ENCODE data around the gene RPS6KB2.

RPS6KB2 gene

GRCh38 chr11:67463186-67463585 lies 34.9 kb downstream of the RPS6KB2 start:
- Histone ChIP-seq H4K20me1 (ENCODE audit: insufficient read depth, low read length) (no peaks in the 10 kb centered on the region), H3K4me3 (ENCODE audit: low read depth, low read length, poor library complexity, severe bottlenecking) (no peak overlapping the region), H3F3A (ENCODE audit: insufficient read depth, low read length) (peaks cover 20% of the 10 kb centered on the region; the same call in 1 of the 2 replicates), H2AFZ (ENCODE audit: low read length) (no peak overlapping the region), H3K79me2 (ENCODE audit: insufficient read depth, low read length) (peaks cover 3% of the 10 kb centered on the region; the same call in 1 of the 2 replicates), H3K4me1 (ENCODE audit: insufficient read depth, low read length, severe bottlenecking) (peaks cover 80% of the 10 kb centered on the region), H3K27ac (ENCODE audit: low read depth, low read length, poor library complexity, severe bottlenecking) (peak overlapping the region; percentile 85), H3K4me2 (ENCODE audit: low read length) (no peak overlapping the region), H3K9me3 (ENCODE audit: low read length) (no peaks in the 10 kb centered on the region), H3K9me2 (ENCODE audit: low read depth, low read length) (no peaks in the 10 kb centered on the region), H3K36me3 (ENCODE audit: insufficient read depth, low read length) (peaks cover 7% of the 10 kb centered on the region; the same call in 1 of the 2 replicates), H3K27me3 (ENCODE audit: insufficient read depth, low read length) (no peaks in the 10 kb centered on the region), H3K9ac (ENCODE audit: low read length) (no peak overlapping the region)
- no peak for TF ChIP-seq CTCF (IDR thresholded peaks at IDR 0.05; ENCODE audit: low read length)
- TF ChIP-seq EZH2 (IDR thresholded peaks at IDR 0.05; ENCODE audit: borderline replicate concordance, low read length) = no peak

GRCh38 chr11:67463680-67464410 lies 35.6 kb downstream of the RPS6KB2 start:
- H3F3A ChIP-seq (ENCODE audit: insufficient read depth, low read length) = peaks cover 20% of the 10 kb centered on the region; the same call in 1 of the 2 replicates
- no peaks in the 10 kb centered on the region for H3K27me3 ChIP-seq (ENCODE audit: insufficient read depth, low read length)
- no peaks in the 10 kb centered on the region for H4K20me1 ChIP-seq (ENCODE audit: insufficient read depth, low read length)
- H3K4me1 ChIP-seq (ENCODE audit: insufficient read depth, low read length, severe bottlenecking) = peaks cover 76% of the 10 kb centered on the region
- H3K9me3 ChIP-seq (ENCODE audit: low read length) = no peaks in the 10 kb centered on the region
- TF ChIP-seq EZH2 (IDR thresholded peaks at IDR 0.05; ENCODE audit: borderline replicate concordance, low read length) (no peak), CTCF (IDR thresholded peaks at IDR 0.05; ENCODE audit: low read length) (no peak)
- H3K36me3 ChIP-seq (ENCODE audit: insufficient read depth, low read length) = peaks cover 7% of the 10 kb centered on the region; the same call in 1 of the 2 replicates
- no peaks in the 10 kb centered on the region for H3K9me2 ChIP-seq (ENCODE audit: low read depth, low read length)
- peaks cover 3% of the 10 kb centered on the region; the same call in 1 of the 2 replicates for H3K79me2 ChIP-seq (ENCODE audit: insufficient read depth, low read length)
- H3K27ac ChIP-seq (ENCODE audit: low read depth, low read length, poor library complexity, severe bottlenecking) = peak overlapping the region; percentile 85
- H3K4me2 ChIP-seq (ENCODE audit: low read length) = peak overlapping the region; percentile 64
- H3K4me3 ChIP-seq (ENCODE audit: low read depth, low read length, poor library complexity, severe bottlenecking) = peak overlapping the region; percentile 50
- H3K9ac ChIP-seq (ENCODE audit: low read length) = peak overlapping the region; percentile 68
- H2AFZ ChIP-seq (ENCODE audit: low read length) = no peak overlapping the region

- Histone ChIP-seq H3K27ac (ENCODE audit: low read depth, low read length, poor library complexity, severe bottlenecking) (peak overlapping the region; percentile 96), H3K4me2 (ENCODE audit: low read length) (peak overlapping the region; percentile 100), H4K20me1 (ENCODE audit: insufficient read depth, low read length) (no peaks in the 10 kb centered on the region), H3K27me3 (ENCODE audit: insufficient read depth, low read length) (no peaks in the 10 kb centered on the region), H3K4me3 (ENCODE audit: low read depth, low read length, poor library complexity, severe bottlenecking) (peak overlapping the region; percentile 86), H3K79me2 (ENCODE audit: insufficient read depth, low read length) (peaks cover 3% of the 10 kb centered on the region; the same call in 1 of the 2 replicates), H3K9me3 (ENCODE audit: low read length) (no peaks in the 10 kb centered on the region), H3K4me1 (ENCODE audit: insufficient read depth, low read length, severe bottlenecking) (peaks cover 71% of the 10 kb centered on the region), H3F3A (ENCODE audit: insufficient read depth, low read length) (peaks cover 20% of the 10 kb centered on the region; the same call in 1 of the 2 replicates), H3K9ac (ENCODE audit: low read length) (peak overlapping the region; percentile 97), H3K9me2 (ENCODE audit: low read depth, low read length) (no peaks in the 10 kb centered on the region), H3K36me3 (ENCODE audit: insufficient read depth, low read length) (peaks cover 7% of the 10 kb centered on the region; the same call in 1 of the 2 replicates), H2AFZ (ENCODE audit: low read length) (no peak overlapping the region)
- TF ChIP-seq CTCF (IDR thresholded peaks at IDR 0.05; ENCODE audit: low read length) (no peak), EZH2 (IDR thresholded peaks at IDR 0.05; ENCODE audit: borderline replicate concordance, low read length) (no peak)
Observed at GRCh38 chr11:67464411-67465188, 36.3 kb downstream of the RPS6KB2 start.

Measured in OCI-LY1 (cell line).